Hepatocyte (in vitro differentiated cells): Measurements from ENCODE around the gene CAB39L.

Experiments
- EZH2 ChIP-seq: fragments of 200-600 bp; sonication (generic); IDR thresholded peaks from 2 replicates; pipeline ENCODE4 v1.6.1; 2016; ENCODE audit warnings: antibody characterized with exemption, mild to moderate bottlenecking, borderline replicate concordance
- TF ChIP-seq, protein P1 (sequence below): fragments of 200-600 bp; sonication (generic); IDR thresholded peaks from 2 replicates; pipeline ENCODE4 v1.5.1; 2016; ENCODE audit warnings: antibody characterized with exemption, mild to moderate bottlenecking; ENCODE audit not compliant: poor library complexity

DNA sequence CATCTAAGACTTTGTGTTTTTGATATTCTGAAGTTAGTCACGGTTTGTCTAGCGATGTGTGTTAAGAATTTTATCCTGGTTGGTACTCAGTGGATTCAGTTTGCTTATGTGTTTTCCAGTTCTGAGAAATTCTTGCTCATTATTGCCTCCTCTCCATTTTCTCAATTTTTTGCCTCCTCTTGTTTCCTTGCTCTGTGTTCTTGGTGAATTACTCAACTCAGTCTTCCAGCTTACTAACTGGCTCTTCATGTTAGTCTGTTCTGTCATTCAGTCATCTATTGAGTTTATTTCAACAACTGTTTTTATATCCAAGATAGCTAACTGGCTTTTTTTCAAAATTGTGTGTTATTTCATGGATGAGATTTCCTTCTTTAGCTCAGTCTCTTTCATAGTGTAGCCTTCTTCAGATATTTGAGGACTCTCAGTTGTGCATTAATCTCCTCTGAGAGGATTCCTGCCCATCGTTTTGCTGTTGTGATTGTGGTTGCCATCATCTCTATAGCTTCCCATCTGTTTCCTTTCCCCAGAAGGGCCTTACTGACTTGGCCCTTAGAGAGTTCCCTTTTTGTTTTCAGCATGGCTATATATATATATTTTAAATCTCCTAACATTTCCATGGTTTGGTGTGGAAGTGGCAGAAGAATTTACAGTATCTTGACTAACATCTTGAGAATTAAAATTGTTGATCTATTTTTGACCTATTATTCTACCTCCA lies 6.4 kb upstream of the CAB39L start:
- TF ChIP-seq, protein P1, sequence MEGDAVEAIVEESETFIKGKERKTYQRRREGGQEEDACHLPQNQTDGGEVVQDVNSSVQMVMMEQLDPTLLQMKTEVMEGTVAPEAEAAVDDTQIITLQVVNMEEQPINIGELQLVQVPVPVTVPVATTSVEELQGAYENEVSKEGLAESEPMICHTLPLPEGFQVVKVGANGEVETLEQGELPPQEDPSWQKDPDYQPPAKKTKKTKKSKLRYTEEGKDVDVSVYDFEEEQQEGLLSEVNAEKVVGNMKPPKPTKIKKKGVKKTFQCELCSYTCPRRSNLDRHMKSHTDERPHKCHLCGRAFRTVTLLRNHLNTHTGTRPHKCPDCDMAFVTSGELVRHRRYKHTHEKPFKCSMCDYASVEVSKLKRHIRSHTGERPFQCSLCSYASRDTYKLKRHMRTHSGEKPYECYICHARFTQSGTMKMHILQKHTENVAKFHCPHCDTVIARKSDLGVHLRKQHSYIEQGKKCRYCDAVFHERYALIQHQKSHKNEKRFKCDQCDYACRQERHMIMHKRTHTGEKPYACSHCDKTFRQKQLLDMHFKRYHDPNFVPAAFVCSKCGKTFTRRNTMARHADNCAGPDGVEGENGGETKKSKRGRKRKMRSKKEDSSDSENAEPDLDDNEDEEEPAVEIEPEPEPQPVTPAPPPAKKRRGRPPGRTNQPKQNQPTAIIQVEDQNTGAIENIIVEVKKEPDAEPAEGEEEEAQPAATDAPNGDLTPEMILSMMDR, result no peak
- TF ChIP-seq EZH2, result no peak
